Measurements from ENCODE around the gene SAMD7. TPM values are rescaled to one million over a fixed set of nuclear protein-coding genes. Genes with fewer than 3 reads are reported as not detected.

The SAMD7 gene
- total RNA-seq, 2 experiments from 2014 or later = not detected

- Mint-ChIP-seq H3K4me3 (no peak overlapping the region), H3K27me3 (no peaks in the 10 kb centered on the region), H3K27ac (no peak overlapping the region), H3K4me1 (ENCODE audit: low read depth) (no peaks in the 10 kb centered on the region), H3K9me3 (no peaks in the 10 kb centered on the region), H3K36me3 (ENCODE audit: low read depth) (no peaks in the 10 kb centered on the region)
- CTCF ChIA-PET = no interaction called here
- H3K9me3 ChIP-seq (ENCODE audit: control insufficient read depth in 1 of 2, insufficient read depth in 1 of 2, low read length in 2 of 2) = no peaks in the 10 kb centered on the region
- intact Hi-C loops (cut with DNase I, micrococcal nuclease) = no loop called here
- no peak for TF ChIP-seq CTCF (IDR thresholded peaks at IDR 0.05)
- ATAC-seq (ENCODE audit: poor library complexity) (no peak), DNase-seq (no peak)
- H3K27ac ChIP-seq (ENCODE audit: low read depth in 1 of 2, low read length in 2 of 2) = no peak overlapping the region
- H3K27me3 ChIP-seq (ENCODE audit: control insufficient read depth in 1 of 2, insufficient read depth in 2 of 2, low read length in 2 of 2) = no peaks in the 10 kb centered on the region
- H3K4me3 ChIP-seq (ENCODE audit: low read length) = no peak overlapping the region
- H3K4me1 ChIP-seq (ENCODE audit: insufficient read depth, low read length) = no peaks in the 10 kb centered on the region
- POLR2A ChIA-PET = no interaction called here
- H3K36me3 ChIP-seq (ENCODE audit: insufficient read depth, low read length) = no peaks in the 10 kb centered on the region
These were observed 24.7 kb upstream of the SAMD7 start for GRCh38 chr3:169886671-169887070.

- Histone ChIP-seq H3K36me3 (ENCODE audit: insufficient read depth, low read length) (no peaks in the 10 kb centered on the region), H3K9me3 (ENCODE audit: control insufficient read depth in 1 of 2, insufficient read depth in 1 of 2, low read length in 2 of 2) (no peaks in the 10 kb centered on the region), H3K27me3 (ENCODE audit: control insufficient read depth in 1 of 2, insufficient read depth in 2 of 2, low read length in 2 of 2) (no peaks in the 10 kb centered on the region), H3K4me1 (ENCODE audit: insufficient read depth, low read length) (no peaks in the 10 kb centered on the region), H3K27ac (ENCODE audit: low read depth in 1 of 2, low read length in 2 of 2) (no peak overlapping the region), H3K4me3 (ENCODE audit: low read length) (no peak overlapping the region)
- intact Hi-C loops (cut with DNase I, micrococcal nuclease) = no loop called here
- H3K27me3 Mint-ChIP-seq = no peaks in the 10 kb centered on the region
- TF ChIP-seq CTCF (IDR thresholded peaks at IDR 0.05) = no peak
- no peaks in the 10 kb centered on the region for H3K4me1 Mint-ChIP-seq (ENCODE audit: low read depth)
- ATAC-seq (ENCODE audit: poor library complexity) (no peak), DNase-seq (no peak)
- H3K9me3 Mint-ChIP-seq = no peaks in the 10 kb centered on the region
- POLR2A ChIA-PET = no interaction called here
- H3K36me3 Mint-ChIP-seq (ENCODE audit: low read depth) = no peaks in the 10 kb centered on the region
- no peak overlapping the region for H3K4me3 Mint-ChIP-seq
- no peak overlapping the region for H3K27ac Mint-ChIP-seq
- CTCF ChIA-PET = no interaction called here
These were observed 19.5 kb upstream of the SAMD7 start for GRCh38 chr3:169891886-169892285.

- no peak for TF ChIP-seq CTCF (IDR thresholded peaks at IDR 0.05)
- no peak overlapping the region for H3K27ac Mint-ChIP-seq
- intact Hi-C loops (cut with DNase I, micrococcal nuclease) = no loop called here
- Histone ChIP-seq H3K27me3 (ENCODE audit: control insufficient read depth in 1 of 2, insufficient read depth in 2 of 2, low read length in 2 of 2) (no peaks in the 10 kb centered on the region), H3K9me3 (ENCODE audit: control insufficient read depth in 1 of 2, insufficient read depth in 1 of 2, low read length in 2 of 2) (no peaks in the 10 kb centered on the region), H3K27ac (ENCODE audit: low read depth in 1 of 2, low read length in 2 of 2) (no peak overlapping the region), H3K4me1 (ENCODE audit: insufficient read depth, low read length) (no peaks in the 10 kb centered on the region), H3K4me3 (ENCODE audit: low read length) (no peak overlapping the region), H3K36me3 (ENCODE audit: insufficient read depth, low read length) (no peaks in the 10 kb centered on the region)
- POLR2A ChIA-PET = no interaction called here
- CTCF ChIA-PET = interaction anchor here (0.6 kb wide), 1 partner anchor 395 kb away, joined by 3 read pairs; no protein-coding TSS in a partner anchor
- H3K4me3 Mint-ChIP-seq = no peak overlapping the region
- DNase-seq = no peak
- H3K27me3 Mint-ChIP-seq = no peaks in the 10 kb centered on the region
- H3K9me3 Mint-ChIP-seq = no peaks in the 10 kb centered on the region
- no peaks in the 10 kb centered on the region for H3K4me1 Mint-ChIP-seq (ENCODE audit: low read depth)
- no peak for ATAC-seq (ENCODE audit: poor library complexity)
- no peaks in the 10 kb centered on the region for H3K36me3 Mint-ChIP-seq (ENCODE audit: low read depth)
These were observed 17.3 kb upstream of the SAMD7 start for GRCh38 chr3:169894110-169894509.

Measured in CD4-positive, alpha-beta T cell (primary cell).